Measurements from ENCODE around the gene RAB3C. TPM values are rescaled to one million over a fixed set of nuclear protein-coding genes. Genes with fewer than 3 reads are reported as not detected.

The RAB3C gene
- total RNA-seq, 1 donor, result not detected

DNA sequence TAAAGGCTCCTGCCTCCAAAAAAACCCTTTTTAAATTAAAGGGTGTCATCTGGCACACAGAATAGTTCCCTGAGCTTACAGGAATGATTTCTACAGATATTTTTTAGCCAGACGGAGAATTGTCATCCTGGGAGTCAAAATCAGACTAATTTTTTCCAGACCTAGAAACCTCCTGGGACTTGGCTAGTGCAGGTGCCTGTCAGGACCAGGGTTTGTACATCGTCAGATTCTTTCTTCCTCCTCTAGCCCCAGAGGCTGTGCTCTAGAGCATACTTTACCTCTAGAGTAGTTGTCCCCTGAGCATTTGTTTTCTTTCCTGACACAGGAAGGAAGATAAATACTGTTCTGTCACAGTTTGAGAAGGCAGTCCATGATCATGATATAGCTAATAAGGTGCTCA, 52.5 kb downstream of the RAB3C start:
- no peak for DNase-seq (ENCODE audit: low read depth)
- TF ChIP-seq, protein P1, sequence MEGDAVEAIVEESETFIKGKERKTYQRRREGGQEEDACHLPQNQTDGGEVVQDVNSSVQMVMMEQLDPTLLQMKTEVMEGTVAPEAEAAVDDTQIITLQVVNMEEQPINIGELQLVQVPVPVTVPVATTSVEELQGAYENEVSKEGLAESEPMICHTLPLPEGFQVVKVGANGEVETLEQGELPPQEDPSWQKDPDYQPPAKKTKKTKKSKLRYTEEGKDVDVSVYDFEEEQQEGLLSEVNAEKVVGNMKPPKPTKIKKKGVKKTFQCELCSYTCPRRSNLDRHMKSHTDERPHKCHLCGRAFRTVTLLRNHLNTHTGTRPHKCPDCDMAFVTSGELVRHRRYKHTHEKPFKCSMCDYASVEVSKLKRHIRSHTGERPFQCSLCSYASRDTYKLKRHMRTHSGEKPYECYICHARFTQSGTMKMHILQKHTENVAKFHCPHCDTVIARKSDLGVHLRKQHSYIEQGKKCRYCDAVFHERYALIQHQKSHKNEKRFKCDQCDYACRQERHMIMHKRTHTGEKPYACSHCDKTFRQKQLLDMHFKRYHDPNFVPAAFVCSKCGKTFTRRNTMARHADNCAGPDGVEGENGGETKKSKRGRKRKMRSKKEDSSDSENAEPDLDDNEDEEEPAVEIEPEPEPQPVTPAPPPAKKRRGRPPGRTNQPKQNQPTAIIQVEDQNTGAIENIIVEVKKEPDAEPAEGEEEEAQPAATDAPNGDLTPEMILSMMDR (IDR thresholded peaks at IDR 0.05; ENCODE audit: insufficient read depth, low read depth, low read length), result no peak
- H3K4me3 ChIP-seq (ENCODE audit: low read depth, low read length), result no peak overlapping the region

DNA sequence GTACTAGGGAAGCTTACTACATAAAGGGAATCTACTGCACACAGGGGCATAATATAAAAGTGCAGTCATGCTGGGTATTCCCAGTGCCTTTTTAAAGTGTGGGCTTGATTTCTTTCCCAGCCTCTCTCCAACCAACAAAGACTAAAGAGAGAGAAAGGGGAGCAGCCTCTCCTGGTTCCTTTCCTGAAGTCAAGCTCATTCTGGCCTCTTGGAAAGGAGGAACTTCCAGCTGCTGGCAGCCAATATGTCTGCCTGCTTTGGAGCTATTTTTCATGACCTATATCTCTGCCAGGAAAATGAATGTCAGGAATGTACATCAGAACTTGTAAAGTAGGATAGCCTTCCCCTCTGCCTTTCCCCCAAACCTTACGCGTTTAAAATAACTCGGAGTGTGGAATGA, 57.1 kb downstream of the RAB3C start:
- no peak for DNase-seq (ENCODE audit: low read depth)
- H3K4me3 ChIP-seq (ENCODE audit: low read depth, low read length), result no peak overlapping the region
- TF ChIP-seq, protein P1 (IDR thresholded peaks at IDR 0.05; ENCODE audit: insufficient read depth, low read depth, low read length), result no peak

DNA sequence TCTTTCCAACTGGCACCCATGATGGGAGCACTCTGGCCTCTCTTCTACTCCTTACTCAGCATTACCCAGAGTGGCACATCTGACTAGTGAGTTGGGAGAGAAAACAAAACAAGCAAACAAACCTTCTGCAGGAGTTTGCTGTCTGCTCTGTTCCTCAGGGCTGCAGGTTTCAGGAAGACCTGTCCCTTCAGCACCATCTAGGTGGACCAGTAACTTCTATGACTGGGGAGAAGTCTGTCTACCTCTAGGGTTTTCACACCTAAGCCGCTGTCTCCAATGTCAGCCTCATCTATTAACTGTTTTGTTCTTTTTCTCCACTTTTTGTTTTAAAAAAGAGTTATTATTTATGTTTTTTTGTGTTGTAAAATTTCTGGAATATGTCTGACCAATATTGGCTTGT, 58.7 kb downstream of the RAB3C start:
- no peak overlapping the region for H3K4me3 ChIP-seq (ENCODE audit: low read depth, low read length)
- TF ChIP-seq, protein P1 (IDR thresholded peaks at IDR 0.05; ENCODE audit: insufficient read depth, low read depth, low read length), result no peak
- DNase-seq (ENCODE audit: low read depth), result no peak

DNA sequence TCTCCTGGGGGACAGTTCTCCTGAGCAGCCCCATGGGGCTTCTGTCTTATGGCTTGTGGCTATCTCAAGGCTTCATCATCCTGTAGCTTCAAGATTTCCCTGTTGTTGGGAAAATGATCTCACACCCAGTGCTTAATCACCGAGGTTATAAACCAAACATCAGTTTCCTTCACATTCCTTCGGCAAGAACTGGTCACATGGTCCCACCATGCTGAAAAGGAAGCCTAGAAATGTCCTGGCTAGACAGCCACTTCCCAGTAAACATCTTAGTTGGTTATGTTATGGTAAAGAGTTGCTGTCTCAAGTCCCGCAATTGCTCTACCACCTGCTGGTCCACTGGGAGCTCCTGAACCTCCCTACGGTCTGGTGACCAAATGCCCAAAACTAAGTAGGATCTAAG, 66.0 kb downstream of the RAB3C start:
- no peak overlapping the region for H3K4me3 ChIP-seq (ENCODE audit: low read depth, low read length)
- TF ChIP-seq, protein P1 (IDR thresholded peaks at IDR 0.05; ENCODE audit: insufficient read depth, low read depth, low read length), result no peak
- DNase-seq (ENCODE audit: low read depth), result no peak

DNA sequence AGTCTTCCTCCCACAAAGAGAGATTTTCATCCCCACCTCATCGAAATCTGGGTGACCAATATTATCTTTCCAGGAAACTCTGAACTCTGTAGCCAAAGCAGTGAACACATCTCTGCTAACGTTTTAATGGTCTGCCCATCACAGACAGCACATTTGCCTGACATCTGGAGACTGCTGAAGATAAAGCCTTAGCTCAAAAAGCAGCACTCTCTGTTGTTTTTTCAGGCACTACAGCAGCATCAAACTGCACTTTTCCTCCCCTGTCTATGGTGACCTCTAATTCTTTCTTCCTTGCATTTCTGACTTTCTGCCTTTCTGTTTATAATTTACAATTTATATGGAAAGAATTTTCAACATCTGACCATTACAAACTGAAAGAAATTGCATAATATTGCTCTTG, 66.8 kb downstream of the RAB3C start:
- TF ChIP-seq, protein P1 (IDR thresholded peaks at IDR 0.05; ENCODE audit: insufficient read depth, low read depth, low read length), result no peak
- H3K4me3 ChIP-seq (ENCODE audit: low read depth, low read length), result no peak overlapping the region
- no peak for DNase-seq (ENCODE audit: low read depth)

DNA sequence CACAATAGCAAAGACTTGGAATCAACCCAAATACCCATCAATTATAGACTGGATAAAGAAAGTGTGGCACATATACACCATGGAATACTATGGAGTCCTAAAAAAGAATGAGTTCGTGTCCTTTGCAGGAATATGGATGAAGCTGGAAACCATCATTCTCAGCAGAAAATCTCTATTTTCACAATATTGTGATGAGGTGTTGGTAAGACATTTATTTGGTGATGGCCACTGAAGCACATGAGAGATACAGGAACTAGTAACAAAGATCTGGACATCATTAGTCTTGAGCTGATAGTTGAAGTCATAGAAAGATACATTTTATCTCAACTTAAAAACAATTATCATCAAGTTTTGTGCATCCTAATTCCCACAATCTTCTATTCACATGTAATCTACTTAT, 70.6 kb downstream of the RAB3C start:
- no peak overlapping the region for H3K4me3 ChIP-seq (ENCODE audit: low read depth, low read length)
- DNase-seq (ENCODE audit: low read depth), result no peak
- TF ChIP-seq, protein P1 (IDR thresholded peaks at IDR 0.05; ENCODE audit: insufficient read depth, low read depth, low read length), result no peak

DNA sequence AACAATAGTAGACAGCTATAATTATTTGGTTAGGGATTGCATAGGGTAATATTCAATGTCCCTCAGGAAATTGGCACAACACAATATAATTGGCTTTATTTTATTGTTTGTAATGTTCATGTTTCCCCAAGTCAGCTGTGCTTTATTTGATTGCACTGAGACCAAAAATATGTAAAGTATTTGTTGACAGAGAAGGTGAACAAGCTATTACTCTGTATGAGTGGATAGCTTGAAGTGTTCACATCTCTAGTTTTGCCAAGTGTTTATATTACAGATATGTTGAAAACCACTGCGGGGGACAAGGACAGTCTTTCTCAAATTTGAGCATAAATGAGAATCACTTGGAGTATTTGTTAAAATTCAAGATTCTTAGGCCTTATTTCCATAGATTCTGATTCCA, 83.3 kb downstream of the RAB3C start:
- DNase-seq (ENCODE audit: low read depth), result no peak
- no peak overlapping the region for H3K4me3 ChIP-seq (ENCODE audit: low read depth, low read length)
- TF ChIP-seq, protein P1 (IDR thresholded peaks at IDR 0.05; ENCODE audit: insufficient read depth, low read depth, low read length), result no peak
